ENCODE data around the gene GNPNAT1.

DNA sequence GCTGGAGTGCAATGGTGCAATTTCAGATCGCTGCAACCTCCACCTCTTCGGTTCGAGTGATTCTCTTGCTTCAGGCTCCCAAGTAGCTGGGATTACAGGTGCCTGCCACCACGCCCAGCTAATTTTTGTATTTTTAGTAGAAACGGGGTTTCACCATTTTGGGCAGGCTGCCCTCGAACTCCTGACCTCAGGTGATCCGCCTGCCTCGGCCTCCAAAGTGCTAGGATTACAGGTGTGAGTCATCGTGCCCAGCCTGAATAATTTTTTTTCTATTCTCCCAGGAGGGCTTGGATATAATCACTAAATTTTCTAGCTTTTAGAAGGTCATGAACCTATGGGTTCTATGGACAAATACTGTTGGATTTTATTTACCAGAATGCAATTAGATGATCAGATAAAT lies 44.7 kb upstream of the GNPNAT1 start:
- TF ChIP-seq, protein P1, sequence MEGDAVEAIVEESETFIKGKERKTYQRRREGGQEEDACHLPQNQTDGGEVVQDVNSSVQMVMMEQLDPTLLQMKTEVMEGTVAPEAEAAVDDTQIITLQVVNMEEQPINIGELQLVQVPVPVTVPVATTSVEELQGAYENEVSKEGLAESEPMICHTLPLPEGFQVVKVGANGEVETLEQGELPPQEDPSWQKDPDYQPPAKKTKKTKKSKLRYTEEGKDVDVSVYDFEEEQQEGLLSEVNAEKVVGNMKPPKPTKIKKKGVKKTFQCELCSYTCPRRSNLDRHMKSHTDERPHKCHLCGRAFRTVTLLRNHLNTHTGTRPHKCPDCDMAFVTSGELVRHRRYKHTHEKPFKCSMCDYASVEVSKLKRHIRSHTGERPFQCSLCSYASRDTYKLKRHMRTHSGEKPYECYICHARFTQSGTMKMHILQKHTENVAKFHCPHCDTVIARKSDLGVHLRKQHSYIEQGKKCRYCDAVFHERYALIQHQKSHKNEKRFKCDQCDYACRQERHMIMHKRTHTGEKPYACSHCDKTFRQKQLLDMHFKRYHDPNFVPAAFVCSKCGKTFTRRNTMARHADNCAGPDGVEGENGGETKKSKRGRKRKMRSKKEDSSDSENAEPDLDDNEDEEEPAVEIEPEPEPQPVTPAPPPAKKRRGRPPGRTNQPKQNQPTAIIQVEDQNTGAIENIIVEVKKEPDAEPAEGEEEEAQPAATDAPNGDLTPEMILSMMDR (IDR thresholded peaks at IDR 0.05; ENCODE audit: poor library complexity, severe bottlenecking), result no peak
- TF ChIP-seq EP300 (conservative IDR thresholded peaks at IDR 0.05; ENCODE audit: poor library complexity, severe bottlenecking) (no peak), POLR2AphosphoS5 (IDR thresholded peaks at IDR 0.05) (no peak), RAD21 (conservative IDR thresholded peaks at IDR 0.05) (no peak), EZH2 (IDR thresholded peaks at IDR 0.05; ENCODE audit: borderline replicate concordance, insufficient read depth, low read length, poor library complexity, severe bottlenecking) (no peak), TAF1 (IDR thresholded peaks at IDR 0.05; ENCODE audit: low read depth) (no peak), MXI1 (conservative IDR thresholded peaks at IDR 0.05; ENCODE audit: poor library complexity, severe bottlenecking) (no peak)
- TF ChIP-seq, protein P2, sequence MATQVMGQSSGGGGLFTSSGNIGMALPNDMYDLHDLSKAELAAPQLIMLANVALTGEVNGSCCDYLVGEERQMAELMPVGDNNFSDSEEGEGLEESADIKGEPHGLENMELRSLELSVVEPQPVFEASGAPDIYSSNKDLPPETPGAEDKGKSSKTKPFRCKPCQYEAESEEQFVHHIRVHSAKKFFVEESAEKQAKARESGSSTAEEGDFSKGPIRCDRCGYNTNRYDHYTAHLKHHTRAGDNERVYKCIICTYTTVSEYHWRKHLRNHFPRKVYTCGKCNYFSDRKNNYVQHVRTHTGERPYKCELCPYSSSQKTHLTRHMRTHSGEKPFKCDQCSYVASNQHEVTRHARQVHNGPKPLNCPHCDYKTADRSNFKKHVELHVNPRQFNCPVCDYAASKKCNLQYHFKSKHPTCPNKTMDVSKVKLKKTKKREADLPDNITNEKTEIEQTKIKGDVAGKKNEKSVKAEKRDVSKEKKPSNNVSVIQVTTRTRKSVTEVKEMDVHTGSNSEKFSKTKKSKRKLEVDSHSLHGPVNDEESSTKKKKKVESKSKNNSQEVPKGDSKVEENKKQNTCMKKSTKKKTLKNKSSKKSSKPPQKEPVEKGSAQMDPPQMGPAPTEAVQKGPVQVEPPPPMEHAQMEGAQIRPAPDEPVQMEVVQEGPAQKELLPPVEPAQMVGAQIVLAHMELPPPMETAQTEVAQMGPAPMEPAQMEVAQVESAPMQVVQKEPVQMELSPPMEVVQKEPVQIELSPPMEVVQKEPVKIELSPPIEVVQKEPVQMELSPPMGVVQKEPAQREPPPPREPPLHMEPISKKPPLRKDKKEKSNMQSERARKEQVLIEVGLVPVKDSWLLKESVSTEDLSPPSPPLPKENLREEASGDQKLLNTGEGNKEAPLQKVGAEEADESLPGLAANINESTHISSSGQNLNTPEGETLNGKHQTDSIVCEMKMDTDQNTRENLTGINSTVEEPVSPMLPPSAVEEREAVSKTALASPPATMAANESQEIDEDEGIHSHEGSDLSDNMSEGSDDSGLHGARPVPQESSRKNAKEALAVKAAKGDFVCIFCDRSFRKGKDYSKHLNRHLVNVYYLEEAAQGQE (IDR thresholded peaks at IDR 0.05; ENCODE audit: borderline replicate concordance), result no peak

All from neural cell (in vitro differentiated cells).